BJ (cell line): ENCODE results near the gene MEOX1. TPM values are rescaled to one million over a fixed set of nuclear protein-coding genes. Genes with fewer than 3 reads are reported as not detected.

ENCODE experiments used
- CTCF ChIA-PET: fragments of 350-600 bp; formaldehyde crosslinking; extraction: SDS; loops from one replicate; lab custom pipeline; 2021; ENCODE audit warnings: antibody characterized with exemption, inconsistent platforms; lab: Yijun Ruan, JAX
- POLR2A ChIA-PET: fragments of 300-600 bp; sonication (Branson Sonifier 250); formaldehyde crosslinking; extraction: SDS; loops from one replicate; lab custom pipeline; 2021; ENCODE audit warnings: antibody characterized with exemption; lab: Charles Lee
- DNase-seq: peaks from one replicate; pipeline ENCODE4 v3.0.0-alpha.2; 2011; ENCODE audit warnings: low read depth
- H3K27me3 ChIP-seq: 2 replicates; pipeline ENCODE4 v1.6.0; 2011; ENCODE audit warnings: low read length; ENCODE audit not compliant: control insufficient read depth, insufficient read depth
- H3K36me3 ChIP-seq: 2 replicates; pipeline ENCODE4 v1.5.1; 2011; ENCODE audit warnings: low read length; ENCODE audit not compliant: control insufficient read depth, insufficient read depth
- H3K4me3 ChIP-seq: 2 replicates; pipeline ENCODE4 v1.5.1; 2011; ENCODE audit warnings: low read depth, mild to moderate bottlenecking, control low read depth, low read length
- CTCF ChIP-seq: IDR thresholded peaks from 2 replicates; pipeline ENCODE4 v1.5.1; 2011; ENCODE audit warnings: low read depth, mild to moderate bottlenecking, control low read depth, inconsistent platforms, low read length, moderate library complexity; ENCODE audit not compliant: insufficient read depth
- polyA plus RNA-seq: library from polyadenylated mRNA; depleted of rRNA; stranded (reverse); fragments of >200 nt; gene quantifications from 2 replicates; pipeline ENCODE4 v1.2.3, GENCODE V29; 2011

MEOX1 gene
- polyA plus RNA-seq, 1 experiment: not detected

GRCh38 chr17:43599835-43600234 is 61.9 kb downstream of the MEOX1 start:
- no peak for DNase-seq
- ChIA-PET POLR2A (no interaction called here), CTCF (interaction anchor here (0.6 to 1.7 kb wide), 6 partner anchors 15 to 154 kb away, joined by 3 to 5 read pairs (median 3); no protein-coding TSS in a partner anchor)
- no peaks in the 10 kb centered on the region for H3K36me3 ChIP-seq
- no peak for TF ChIP-seq CTCF
- no peak overlapping the region for H3K4me3 ChIP-seq
- peaks cover 3% of the 10 kb centered on the region; the same call in 1 of the 2 replicates for H3K27me3 ChIP-seq

GRCh38 chr17:43599046-43599395 is 62.7 kb downstream of the MEOX1 start:
- no peaks in the 10 kb centered on the region for H3K36me3 ChIP-seq
- CTCF ChIA-PET: interaction anchor here (1.3 kb wide), 1 partner anchor 25 kb away, joined by 3 read pairs; no protein-coding TSS in a partner anchor
- H3K4me3 ChIP-seq: no peak overlapping the region
- 0 out of 2 replicates have a peak, but pooled peaks cover under 1% of the 10 kb centered on the region for H3K27me3 ChIP-seq
- no peak for DNase-seq
- no peak for TF ChIP-seq CTCF
- POLR2A ChIA-PET: no interaction called here

- no peak for DNase-seq
- Histone ChIP-seq H3K4me3 (no peak overlapping the region), H3K36me3 (no peaks in the 10 kb centered on the region), H3K27me3 (no peaks in the 10 kb centered on the region)
- no peak for TF ChIP-seq CTCF
- CTCF ChIA-PET: interaction anchor here (0.6 kb wide), 1 partner anchor 965 kb away, joined by 3 read pairs; no protein-coding TSS in a partner anchor
- POLR2A ChIA-PET: no interaction called here
Measured at GRCh38 chr17:43598357-43599045, 63.2 kb downstream of the MEOX1 start.

- POLR2A ChIA-PET: no interaction called here
- CTCF ChIA-PET: interaction anchor here (0.6 kb wide), 1 partner anchor 966 kb away, joined by 3 read pairs; no protein-coding TSS in a partner anchor
- Histone ChIP-seq H3K27me3 (no peaks in the 10 kb centered on the region), H3K36me3 (no peaks in the 10 kb centered on the region), H3K4me3 (no peak overlapping the region)
- no peak for TF ChIP-seq CTCF
- no peak for DNase-seq
Measured at GRCh38 chr17:43597624-43598356, 63.9 kb downstream of the MEOX1 start.

- Histone ChIP-seq H3K27me3 (no peaks in the 10 kb centered on the region), H3K36me3 (no peaks in the 10 kb centered on the region), H3K4me3 (no peak overlapping the region)
- TF ChIP-seq CTCF: no peak
- CTCF ChIA-PET: no interaction called here
- DNase-seq: no peak
- POLR2A ChIA-PET: no interaction called here
Measured at GRCh38 chr17:43595466-43595865, 66.3 kb downstream of the MEOX1 start.
